GM20000 (cell line): ENCODE measurements around the gene UBE2E1.

ENCODE experiments used
- DNase-seq: peaks from one replicate; pipeline ENCODE4 v3.0.0; 2012; ENCODE audit warnings: low spot score
- CTCF ChIP-seq: IDR thresholded peaks from 2 replicates; pipeline ENCODE4 v1.5.1; 2012; ENCODE audit warnings: mild to moderate bottlenecking, control low read depth; ENCODE audit errors: extremely low read depth, missing control alignments

The UBE2E1 gene

GRCh38 chr3:23821858-23822257 lies 16.1 kb downstream of the UBE2E1 start:
- DNase-seq: no peak
- no peak for TF ChIP-seq CTCF

- TF ChIP-seq CTCF: no peak
- DNase-seq: no peak
Measured at GRCh38 chr3:23822559-23822958, 16.8 kb downstream of the UBE2E1 start.

DNA sequence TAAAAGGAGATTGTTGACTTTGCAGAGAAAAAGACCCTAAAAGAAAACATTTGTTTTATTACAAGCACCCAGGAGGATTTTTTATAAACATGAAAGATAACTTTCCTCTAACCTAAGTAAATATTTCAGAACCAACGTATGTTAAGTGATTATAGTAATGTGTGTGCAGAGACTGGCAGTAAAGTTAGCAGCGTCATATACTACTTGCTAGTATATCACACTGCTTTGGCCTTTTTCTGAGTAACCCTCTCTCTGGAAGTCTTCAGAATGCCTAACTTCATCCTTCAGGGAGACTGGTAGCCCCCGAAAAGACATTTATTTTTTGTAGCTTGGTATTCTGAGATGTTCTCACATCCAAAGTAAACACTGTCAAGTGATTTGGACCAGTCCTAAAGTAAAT lies 17.9 kb downstream of the UBE2E1 start:
- no peak for TF ChIP-seq CTCF
- DNase-seq: no peak

DNA sequence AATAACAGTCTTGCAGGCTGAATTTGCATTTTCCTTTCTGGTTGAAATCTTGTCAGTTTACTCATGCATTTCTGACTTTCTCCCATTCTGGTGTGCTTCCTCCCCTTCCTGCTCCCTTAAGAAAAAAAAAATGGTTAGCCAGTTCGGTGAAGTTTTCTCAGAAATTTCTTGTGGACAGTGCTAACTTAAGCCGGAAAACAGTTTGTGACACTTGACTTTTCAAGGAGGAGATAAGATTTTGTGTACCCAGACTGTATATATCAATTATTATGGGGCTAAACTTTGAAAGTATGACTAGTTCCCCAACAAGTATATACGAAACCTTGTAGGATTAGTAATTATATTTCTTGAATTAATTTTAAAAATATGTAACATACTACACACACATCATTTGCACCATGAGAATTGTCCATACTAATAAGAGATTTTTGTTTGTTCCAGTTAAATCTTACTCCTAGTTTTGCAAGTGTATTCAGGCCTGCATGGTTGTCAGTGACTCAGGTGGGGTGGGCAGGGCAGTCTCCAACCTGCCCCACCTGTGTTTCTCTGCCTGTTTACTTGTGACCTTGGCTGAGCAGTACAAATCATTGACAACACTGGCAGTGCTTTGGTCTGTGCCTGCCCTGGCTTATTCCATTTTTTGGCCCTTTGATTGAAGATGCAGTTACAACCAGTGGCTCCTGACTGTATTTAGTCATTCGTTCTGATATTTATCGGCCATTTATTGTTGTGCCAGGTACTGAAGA lies 19.1 kb downstream of the UBE2E1 start:
- no peak for DNase-seq
- no peak for TF ChIP-seq CTCF

- no peak for TF ChIP-seq CTCF
- DNase-seq: no peak
Measured at GRCh38 chr3:23825802-23826201, 20.0 kb downstream of the UBE2E1 start.

GRCh38 chr3:23826382-23827064 lies 20.8 kb downstream of the UBE2E1 start:
- TF ChIP-seq CTCF: no peak
- DNase-seq: no peak

GRCh38 chr3:23829242-23829934 lies 23.6 kb downstream of the UBE2E1 start:
- DNase-seq: peak; percentile 58
- TF ChIP-seq CTCF: no peak
